ENCODE data around the gene VAV2.

VAV2 gene

GRCh38 chr9:133928248-133928764 is 63.8 kb downstream of the VAV2 start:
- no peak overlapping the region for H3K27ac ChIP-seq (ENCODE audit: low read depth, low read length)
- H3K27me3 ChIP-seq (ENCODE audit: insufficient read depth, low read length): no peaks in the 10 kb centered on the region
- H2BK12ac ChIP-seq (ENCODE audit: low read length): no peak overlapping the region
- H2AFZ ChIP-seq (ENCODE audit: insufficient read depth, low read length, poor library complexity): no peak overlapping the region
- H3K4me2 ChIP-seq (ENCODE audit: low read length): no peak overlapping the region
- peaks cover 11% of the 10 kb centered on the region for H3K79me2 ChIP-seq (ENCODE audit: control insufficient read depth, insufficient read depth, low read length, poor library complexity)
- H3K9me3 ChIP-seq (ENCODE audit: insufficient read depth, low read depth, low read length): no peaks in the 10 kb centered on the region
- H3K4ac ChIP-seq (ENCODE audit: low read depth, low read length): peak overlapping the region; percentile 31
- H4K91ac ChIP-seq (ENCODE audit: low read depth, low read length): no peak overlapping the region
- no peak overlapping the region for H3K14ac ChIP-seq (ENCODE audit: low read length)
- no peak for DNase-seq
- H3K18ac ChIP-seq (ENCODE audit: low read length): no peak overlapping the region
- H4K8ac ChIP-seq (ENCODE audit: low read depth, low read length): no peak overlapping the region
- no peak overlapping the region for H2BK5ac ChIP-seq (ENCODE audit: low read depth, low read length, poor library complexity)
- H3K23ac ChIP-seq (ENCODE audit: low read length): no peak overlapping the region
- no peak overlapping the region for H3K9ac ChIP-seq (ENCODE audit: low read length)
- H4K12ac ChIP-seq (ENCODE audit: low read depth, low read length): no peak overlapping the region
- no peak overlapping the region for H3K4me3 ChIP-seq (ENCODE audit: low read depth, low read length)
- H2BK120ac ChIP-seq (ENCODE audit: insufficient read depth, low read length, poor library complexity): no peak overlapping the region
- peaks cover 0 to 5% of the 10 kb centered on the region in 2 experiments for H3K4me1 ChIP-seq (ENCODE audit: control insufficient read depth in 1 of 2, insufficient read depth in 2 of 2, low read length in 2 of 2)
- H2AK5ac ChIP-seq (ENCODE audit: low read length): no peak overlapping the region
- WGBS (ENCODE audit: extremely low coverage, insufficient coverage, insufficient read length): no CpG with 5 or more reads among the region's 14 CpGs
- H3K36me3 ChIP-seq (ENCODE audit: control insufficient read depth in 1 of 2, insufficient read depth in 2 of 2, low read length in 2 of 2): peaks cover 52 to 56% of the 10 kb centered on the region in 2 experiments
- peaks cover 2% of the 10 kb centered on the region for H3K79me1 ChIP-seq (ENCODE audit: low read length)

- H3K4ac ChIP-seq (ENCODE audit: low read depth, low read length): peak overlapping the region; percentile 24
- H2AFZ ChIP-seq (ENCODE audit: insufficient read depth, low read length, poor library complexity): no peak overlapping the region
- no peak overlapping the region for H2AK5ac ChIP-seq (ENCODE audit: low read length)
- H3K79me1 ChIP-seq (ENCODE audit: low read length): no peaks in the 10 kb centered on the region
- H3K9me3 ChIP-seq (ENCODE audit: insufficient read depth, low read depth, low read length): no peaks in the 10 kb centered on the region
- no CpG with 5 or more reads among the region's 6 CpGs for WGBS (ENCODE audit: extremely low coverage, insufficient coverage, insufficient read length)
- no peak overlapping the region for H4K12ac ChIP-seq (ENCODE audit: low read depth, low read length)
- no peak for DNase-seq
- H3K4me2 ChIP-seq (ENCODE audit: low read length): no peak overlapping the region
- no peak overlapping the region for H2BK12ac ChIP-seq (ENCODE audit: low read length)
- peaks cover 50 to 57% of the 10 kb centered on the region in 2 experiments for H3K36me3 ChIP-seq (ENCODE audit: control insufficient read depth in 1 of 2, insufficient read depth in 2 of 2, low read length in 2 of 2)
- H3K9ac ChIP-seq (ENCODE audit: low read length): no peak overlapping the region
- H3K18ac ChIP-seq (ENCODE audit: low read length): no peak overlapping the region
- no peak overlapping the region for H4K8ac ChIP-seq (ENCODE audit: low read depth, low read length)
- peaks cover 10% of the 10 kb centered on the region for H3K79me2 ChIP-seq (ENCODE audit: control insufficient read depth, insufficient read depth, low read length, poor library complexity)
- no peaks in the 10 kb centered on the region for H3K27me3 ChIP-seq (ENCODE audit: insufficient read depth, low read length)
- no peak overlapping the region for H2BK120ac ChIP-seq (ENCODE audit: insufficient read depth, low read length, poor library complexity)
- H3K27ac ChIP-seq (ENCODE audit: low read depth, low read length): no peak overlapping the region
- no peak overlapping the region for H4K91ac ChIP-seq (ENCODE audit: low read depth, low read length)
- H3K4me1 ChIP-seq (ENCODE audit: control insufficient read depth in 1 of 2, insufficient read depth in 2 of 2, low read length in 2 of 2): peaks cover 0 to 5% of the 10 kb centered on the region in 2 experiments
- H3K4me3 ChIP-seq (ENCODE audit: low read depth, low read length): no peak overlapping the region
- no peak overlapping the region for H3K14ac ChIP-seq (ENCODE audit: low read length)
- no peak overlapping the region for H3K23ac ChIP-seq (ENCODE audit: low read length)
- no peak overlapping the region for H2BK5ac ChIP-seq (ENCODE audit: low read depth, low read length, poor library complexity)
Measured at GRCh38 chr9:133927041-133927440, 65.1 kb downstream of the VAV2 start.

GRCh38 chr9:133926165-133926856 is 65.8 kb downstream of the VAV2 start:
- Histone ChIP-seq H3K14ac (ENCODE audit: low read length) (no peak overlapping the region), H3K36me3 (ENCODE audit: control insufficient read depth in 1 of 2, insufficient read depth in 2 of 2, low read length in 2 of 2) (peaks cover 49 to 56% of the 10 kb centered on the region in 2 experiments), H3K4ac (ENCODE audit: low read depth, low read length) (peak overlapping the region; percentile 76), H4K8ac (ENCODE audit: low read depth, low read length) (no peak overlapping the region), H3K79me1 (ENCODE audit: low read length) (no peaks in the 10 kb centered on the region), H2AFZ (ENCODE audit: insufficient read depth, low read length, poor library complexity) (no peak overlapping the region), H3K4me1 (ENCODE audit: control insufficient read depth in 1 of 2, insufficient read depth in 2 of 2, low read length in 2 of 2) (peaks cover 0 to 5% of the 10 kb centered on the region in 2 experiments), H2BK120ac (ENCODE audit: insufficient read depth, low read length, poor library complexity) (no peak overlapping the region), H3K27me3 (ENCODE audit: insufficient read depth, low read length) (no peaks in the 10 kb centered on the region), H3K27ac (ENCODE audit: low read depth, low read length) (no peak overlapping the region), H3K4me2 (ENCODE audit: low read length) (no peak overlapping the region), H2AK5ac (ENCODE audit: low read length) (no peak overlapping the region), H3K4me3 (ENCODE audit: low read depth, low read length) (no peak overlapping the region), H3K23ac (ENCODE audit: low read length) (no peak overlapping the region), H4K12ac (ENCODE audit: low read depth, low read length) (no peak overlapping the region), H2BK5ac (ENCODE audit: low read depth, low read length, poor library complexity) (no peak overlapping the region), H3K9me3 (ENCODE audit: insufficient read depth, low read depth, low read length) (no peaks in the 10 kb centered on the region), H3K9ac (ENCODE audit: low read length) (peak overlapping the region; percentile 31), H3K18ac (ENCODE audit: low read length) (no peak overlapping the region), H2BK12ac (ENCODE audit: low read length) (no peak overlapping the region), H3K79me2 (ENCODE audit: control insufficient read depth, insufficient read depth, low read length, poor library complexity) (peaks cover 10% of the 10 kb centered on the region), H4K91ac (ENCODE audit: low read depth, low read length) (no peak overlapping the region)
- WGBS (ENCODE audit: extremely low coverage, insufficient coverage, insufficient read length): no CpG with 5 or more reads among the region's 9 CpGs
- DNase-seq: no peak

GRCh38 chr9:133924453-133924852 is 67.7 kb downstream of the VAV2 start:
- Histone ChIP-seq H3K9me3 (ENCODE audit: insufficient read depth, low read depth, low read length) (no peaks in the 10 kb centered on the region), H2AK5ac (ENCODE audit: low read length) (no peak overlapping the region), H3K79me2 (ENCODE audit: control insufficient read depth, insufficient read depth, low read length, poor library complexity) (peaks cover 23% of the 10 kb centered on the region), H4K12ac (ENCODE audit: low read depth, low read length) (no peak overlapping the region), H2BK12ac (ENCODE audit: low read length) (no peak overlapping the region), H3K23ac (ENCODE audit: low read length) (no peak overlapping the region), H3K4me1 (ENCODE audit: control insufficient read depth in 1 of 2, insufficient read depth in 2 of 2, low read length in 2 of 2) (peaks cover 3 to 12% of the 10 kb centered on the region in 2 experiments), H4K91ac (ENCODE audit: low read depth, low read length) (no peak overlapping the region), H2BK120ac (ENCODE audit: insufficient read depth, low read length, poor library complexity) (no peak overlapping the region), H3K27ac (ENCODE audit: low read depth, low read length) (no peak overlapping the region), H3K27me3 (ENCODE audit: insufficient read depth, low read length) (no peaks in the 10 kb centered on the region), H2AFZ (ENCODE audit: insufficient read depth, low read length, poor library complexity) (no peak overlapping the region), H3K36me3 (ENCODE audit: control insufficient read depth in 1 of 2, insufficient read depth in 2 of 2, low read length in 2 of 2) (peaks cover 41 to 53% of the 10 kb centered on the region in 2 experiments), H2BK5ac (ENCODE audit: low read depth, low read length, poor library complexity) (no peak overlapping the region), H4K8ac (ENCODE audit: low read depth, low read length) (no peak overlapping the region), H3K4ac (ENCODE audit: low read depth, low read length) (peak overlapping the region; percentile 5), H3K18ac (ENCODE audit: low read length) (no peak overlapping the region), H3K4me2 (ENCODE audit: low read length) (no peak overlapping the region), H3K4me3 (ENCODE audit: low read depth, low read length) (no peak overlapping the region), H3K79me1 (ENCODE audit: low read length) (no peaks in the 10 kb centered on the region), H3K9ac (ENCODE audit: low read length) (no peak overlapping the region), H3K14ac (ENCODE audit: low read length) (no peak overlapping the region)
- WGBS (ENCODE audit: extremely low coverage, insufficient coverage, insufficient read length): no CpG with 5 or more reads among the region's 5 CpGs
- DNase-seq: no peak
